Transverse colon (tissue), 4 donors: ENCODE data around the gene SPAST.

Experiments used
- CTCF ChIP-seq, 5 experiments: fragments of 200-600 bp in 3 of 5; fragments of 450-650 bp in 2 of 5; sonication (generic) in 3 of 5; IDR thresholded peaks; 1 replicate in 2 of 5; 2 replicates in 3 of 5; pipeline ENCODE4 v1.5.1; 2016 to 2017; ENCODE audit warnings: antibody characterized with exemption in 5 of 5, inconsistent platforms in 3 of 5, mild to moderate bottlenecking in 2 of 5, moderate library complexity in 1 of 5
- POLR2A ChIP-seq: fragments of 450-650 bp; IDR thresholded peaks from one replicate; pipeline ENCODE4 v1.6.1; 2016; ENCODE audit warnings: antibody characterized with exemption, mild to moderate bottlenecking, moderate library complexity
- POLR2AphosphoS5 ChIP-seq, 3 donors: sonication (generic); formaldehyde crosslinking; IDR thresholded peaks; one replicate each; pipeline ENCODE4 v1.6.1; 2016; ENCODE audit warnings: antibody characterized with exemption in 3 of 3

- TF ChIP-seq CTCF (IDR thresholded peaks at IDR 0.05) (no peak), POLR2AphosphoS5 (IDR thresholded peaks at IDR 0.05) (no peak), POLR2A (no peak)
Measured at GRCh38 chr2:32136097-32136496, 72.7 kb downstream of the SPAST start.
